ENCODE data around the gene SLCO1C1.

SLCO1C1 gene

GRCh38 chr12:20801035-20801434 is 105.9 kb downstream of the SLCO1C1 start:
- no peaks in the 10 kb centered on the region for H3K36me3 Mint-ChIP-seq (ENCODE audit: low read depth)
- no peak for TF ChIP-seq CTCF (IDR thresholded peaks at IDR 0.05; ENCODE audit: unreplicated experiment in 3 of 3)
- H3K27me3 Mint-ChIP-seq (ENCODE audit: low read depth): no peaks in the 10 kb centered on the region
- H3K27ac Mint-ChIP-seq: no peak overlapping the region
- H3K4me1 Mint-ChIP-seq: no peaks in the 10 kb centered on the region
- no peak overlapping the region for H3K4me3 Mint-ChIP-seq
- no peaks in the 10 kb centered on the region for H3K9me3 Mint-ChIP-seq
